ENCODE data around the gene KCNQ5. TPM values are rescaled to one million over a fixed set of nuclear protein-coding genes. Genes with fewer than 3 reads are reported as not detected.

KCNQ5 gene
- total and polyA plus RNA-seq, 12 donors, result 0.10 to 3.6 (median 0.52) TPM

DNA sequence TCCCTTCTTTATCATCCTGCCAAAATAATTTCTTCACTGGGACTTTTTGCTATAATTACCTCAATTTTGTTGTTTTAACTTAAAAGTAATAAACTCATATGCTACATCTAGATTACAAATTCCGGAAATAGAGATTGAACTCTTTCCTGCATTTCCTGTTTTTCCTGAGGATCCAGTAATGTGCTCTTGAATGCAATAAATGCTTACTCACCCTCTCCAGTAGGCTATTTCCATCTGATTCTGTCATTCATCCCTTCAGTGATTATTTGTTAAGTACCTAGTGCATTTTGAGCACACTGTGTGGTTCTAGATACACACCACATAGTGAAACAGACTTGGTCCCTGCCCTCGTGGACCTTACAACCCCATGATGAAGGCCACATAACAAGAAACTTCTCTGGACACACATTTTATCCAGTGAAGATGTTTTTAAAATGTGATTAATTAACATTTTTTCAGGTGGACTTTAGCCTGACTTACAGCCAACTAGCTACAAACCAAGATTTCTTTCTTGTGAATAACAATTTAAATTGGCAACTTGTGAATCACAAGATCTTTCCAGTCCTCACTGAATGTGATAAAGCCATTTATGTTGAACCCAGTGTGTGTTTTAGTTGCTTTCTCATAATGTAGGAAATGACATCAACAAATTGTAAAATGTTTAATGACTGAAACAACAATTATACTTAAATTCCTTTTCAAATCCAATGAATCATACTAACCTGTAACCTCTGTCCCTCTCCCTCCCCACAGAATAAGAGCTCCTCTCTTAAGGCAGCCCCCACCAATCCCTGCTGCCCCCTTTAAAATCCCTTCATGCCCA, 331.2 kb downstream of the KCNQ5 start:
- WGBS, 4 donors, result 54 to 62% (median 57%) methylated on average over 2 of the region's 2 CpGs
- no peak overlapping the region for H3K27ac ChIP-seq

GRCh38 chr6:72953971-72954381, 332.1 kb downstream of the KCNQ5 start:
- Histone ChIP-seq H3K4me1 (replicated peaks in 1 of 2) (no peaks in the 10 kb centered on the region), H3K27ac (no peak overlapping the region), H3K4me3 (no peak overlapping the region), H3K9me3 (replicated peaks in 1 of 3) (no peaks in the 10 kb centered on the region), H3K36me3 (replicated peaks in 1 of 2) (no peaks in the 10 kb centered on the region), H3K27me3 (no peaks in the 10 kb centered on the region)
- DNase-seq, result no peak
- no peak for TF ChIP-seq CTCF (IDR thresholded peaks at IDR 0.05)
- 39 to 48% (median 44%) methylated on average over 3 of the region's 3 CpGs for WGBS, 4 donors
- intact Hi-C loops (cut with DNase I), result no loop called here

More for the DNA sequence above, 331.2 kb downstream of the KCNQ5 start:
- intact Hi-C loops (cut with DNase I), result no loop called here
- no peak overlapping the region for H3K4me3 ChIP-seq
- TF ChIP-seq POLR2A (IDR thresholded peaks at IDR 0.05) (no peak), CTCF (IDR thresholded peaks at IDR 0.05) (no peak)
- H3K27me3 ChIP-seq, result no peaks in the 10 kb centered on the region
- no peaks in the 10 kb centered on the region for H3K9me3 ChIP-seq (replicated peaks in 1 of 3)
- no peaks in the 10 kb centered on the region for H3K36me3 ChIP-seq (replicated peaks in 1 of 2)
- no peaks in the 10 kb centered on the region for H3K4me1 ChIP-seq (replicated peaks in 1 of 2)
- DNase-seq, result no peak

- intact Hi-C loops (cut with DNase I), result no loop called here
- no peak for TF ChIP-seq POLR2A (IDR thresholded peaks at IDR 0.05)
- TF ChIP-seq CTCF (IDR thresholded peaks at IDR 0.05), result no peak
- Histone ChIP-seq H3K27me3 (no peaks in the 10 kb centered on the region), H3K9me3 (replicated peaks in 1 of 3) (no peaks in the 10 kb centered on the region), H3K36me3 (replicated peaks in 1 of 2) (no peaks in the 10 kb centered on the region), H3K27ac (no peak overlapping the region), H3K4me3 (no peak overlapping the region), H3K4me1 (replicated peaks in 1 of 2) (no peaks in the 10 kb centered on the region)
- 29 to 48% (median 41%) methylated on average over 4 of the region's 4 CpGs for WGBS, 4 donors
- DNase-seq, result no peak
These were observed 332.9 kb downstream of the KCNQ5 start for GRCh38 chr6:72954716-72955115.

DNA sequence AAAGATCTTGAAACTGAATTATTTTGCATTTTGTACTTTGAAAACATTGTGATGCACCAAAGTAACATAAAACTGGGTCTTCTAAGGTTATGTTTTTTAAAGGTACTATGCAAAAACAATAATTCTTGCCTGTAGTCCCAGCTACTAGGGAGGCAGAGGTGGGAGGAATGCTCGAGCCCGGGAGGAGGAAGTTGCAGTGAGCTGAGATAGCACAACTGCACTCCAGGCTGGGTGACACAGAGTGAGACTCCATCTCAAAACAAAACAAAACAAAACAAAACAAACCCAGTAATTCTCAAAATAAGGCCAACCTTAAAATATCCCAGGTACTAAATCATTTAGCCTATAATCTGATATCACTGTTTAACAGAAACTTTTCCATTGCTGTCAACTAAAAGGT, 333.8 kb downstream of the KCNQ5 start:
- H3K27ac ChIP-seq, result no peak overlapping the region
- H3K36me3 ChIP-seq (replicated peaks in 1 of 2), result no peaks in the 10 kb centered on the region
- no peak overlapping the region for H3K4me3 ChIP-seq
- intact Hi-C loops (cut with DNase I), result no loop called here
- no peak for DNase-seq
- TF ChIP-seq CTCF (IDR thresholded peaks at IDR 0.05), result no peak
- TF ChIP-seq POLR2A (IDR thresholded peaks at IDR 0.05), result no peak
- no peaks in the 10 kb centered on the region for H3K27me3 ChIP-seq
- H3K4me1 ChIP-seq (replicated peaks in 1 of 2), result no peaks in the 10 kb centered on the region
- no peaks in the 10 kb centered on the region for H3K9me3 ChIP-seq (replicated peaks in 1 of 3)
- 16 to 37% (median 20%) methylated on average over 2 of the region's 2 CpGs for WGBS, 4 donors
